ENCODE results near the gene CRHR1. TPM values are rescaled to one million over a fixed set of nuclear protein-coding genes. Genes with fewer than 3 reads are reported as not detected.
A peak's percentile ranks its signal among the peaks of the same experiment; 100 is the strongest.

CRHR1 gene
- total RNA-seq, 4 donors from 2014 or later = 0.26 to 0.89 (median 0.76) TPM

DNA sequence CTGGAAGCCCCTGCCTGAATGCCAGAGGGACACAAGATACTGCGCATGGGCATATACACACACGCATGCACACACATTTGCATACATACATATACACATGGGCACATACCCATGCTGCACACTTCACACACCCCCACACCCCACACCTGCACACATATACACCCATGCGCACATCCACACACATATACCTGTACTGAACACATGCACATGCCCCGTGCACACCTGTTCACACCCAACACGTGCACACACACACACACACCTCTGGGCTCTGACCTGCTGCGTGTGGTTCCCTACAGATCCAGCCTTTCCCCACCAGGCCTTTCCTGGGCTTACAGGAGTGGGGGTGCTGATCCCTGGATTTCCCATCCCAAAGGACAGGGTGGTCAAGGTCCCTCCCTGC, 66.9 kb downstream of the CRHR1 start:
- H3K36me3 ChIP-seq = no peaks in the 10 kb centered on the region
- no peaks in the 10 kb centered on the region for H3K4me1 ChIP-seq
- 74% methylated on average over 6 of the region's 6 CpGs for WGBS
- H3K4me3 ChIP-seq = no peak overlapping the region
- H3K27ac ChIP-seq = no peak overlapping the region
- H3K27me3 ChIP-seq = peaks cover 14% of the 10 kb centered on the region
- H3K9me3 ChIP-seq = no peaks in the 10 kb centered on the region
- TF ChIP-seq POLR2AphosphoS5 (IDR thresholded peaks at IDR 0.05) = no peak
- no peak for TF ChIP-seq EP300 (IDR thresholded peaks at IDR 0.05)
- no peak for TF ChIP-seq POLR2A (IDR thresholded peaks at IDR 0.05)
- TF ChIP-seq, protein P1, sequence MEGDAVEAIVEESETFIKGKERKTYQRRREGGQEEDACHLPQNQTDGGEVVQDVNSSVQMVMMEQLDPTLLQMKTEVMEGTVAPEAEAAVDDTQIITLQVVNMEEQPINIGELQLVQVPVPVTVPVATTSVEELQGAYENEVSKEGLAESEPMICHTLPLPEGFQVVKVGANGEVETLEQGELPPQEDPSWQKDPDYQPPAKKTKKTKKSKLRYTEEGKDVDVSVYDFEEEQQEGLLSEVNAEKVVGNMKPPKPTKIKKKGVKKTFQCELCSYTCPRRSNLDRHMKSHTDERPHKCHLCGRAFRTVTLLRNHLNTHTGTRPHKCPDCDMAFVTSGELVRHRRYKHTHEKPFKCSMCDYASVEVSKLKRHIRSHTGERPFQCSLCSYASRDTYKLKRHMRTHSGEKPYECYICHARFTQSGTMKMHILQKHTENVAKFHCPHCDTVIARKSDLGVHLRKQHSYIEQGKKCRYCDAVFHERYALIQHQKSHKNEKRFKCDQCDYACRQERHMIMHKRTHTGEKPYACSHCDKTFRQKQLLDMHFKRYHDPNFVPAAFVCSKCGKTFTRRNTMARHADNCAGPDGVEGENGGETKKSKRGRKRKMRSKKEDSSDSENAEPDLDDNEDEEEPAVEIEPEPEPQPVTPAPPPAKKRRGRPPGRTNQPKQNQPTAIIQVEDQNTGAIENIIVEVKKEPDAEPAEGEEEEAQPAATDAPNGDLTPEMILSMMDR (IDR thresholded peaks at IDR 0.05) = no peak
- no peak for DNase-seq (ENCODE audit: low spot score in 2 of 2)

DNA sequence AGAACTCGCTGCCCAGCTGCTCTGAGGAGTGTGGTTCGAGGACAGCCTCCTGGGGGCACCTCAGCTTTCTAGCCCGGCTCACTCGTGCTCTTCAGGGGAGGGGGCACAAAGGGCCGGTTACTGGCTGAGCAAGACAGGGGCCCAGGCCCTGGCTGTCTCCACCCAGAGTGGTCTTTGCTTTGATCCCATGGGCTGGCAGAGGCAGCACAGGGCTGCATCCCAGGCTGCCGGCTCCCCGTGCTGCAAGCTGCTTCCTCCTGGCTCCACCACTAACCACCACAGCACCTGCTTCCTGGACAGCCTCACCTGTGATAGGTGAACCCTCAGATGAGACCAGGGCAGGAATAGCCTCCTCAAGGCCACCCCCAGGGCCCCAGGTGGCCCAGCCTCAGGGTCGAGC, 67.3 kb downstream of the CRHR1 start:
- no peak overlapping the region for H3K27ac ChIP-seq

DNA sequence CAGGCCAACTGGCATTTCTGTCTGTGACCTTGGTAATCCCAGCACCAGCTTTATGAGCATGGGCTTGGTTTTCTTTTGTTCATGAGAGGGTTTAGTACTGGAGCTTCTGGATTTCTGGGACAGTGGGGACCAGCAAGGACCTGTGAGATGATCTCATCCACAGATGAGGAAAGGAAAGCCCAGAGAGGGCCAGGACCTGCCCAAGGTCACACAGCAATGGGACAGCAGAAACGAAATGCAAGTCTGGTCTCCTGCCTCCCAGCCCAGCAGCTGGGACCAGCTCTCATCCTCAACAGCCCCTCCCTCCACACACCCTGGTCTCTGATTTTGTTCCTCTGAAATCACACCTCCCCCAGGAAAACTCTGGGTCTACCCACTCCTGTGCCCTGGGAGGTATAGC, 67.8 kb downstream of the CRHR1 start:
- TF ChIP-seq, protein P1 (IDR thresholded peaks at IDR 0.05) = no peak
- TF ChIP-seq POLR2A (IDR thresholded peaks at IDR 0.05) = no peak
- H3K4me1 ChIP-seq = no peaks in the 10 kb centered on the region
- 76% methylated on average over 1 of the region's 1 CpG for WGBS
- DNase-seq (ENCODE audit: low spot score in 2 of 2) = no peak
- no peak overlapping the region for H3K27ac ChIP-seq
- H3K4me3 ChIP-seq = no peak overlapping the region
- H3K27me3 ChIP-seq = peaks cover 14% of the 10 kb centered on the region
- no peaks in the 10 kb centered on the region for H3K36me3 ChIP-seq
- no peaks in the 10 kb centered on the region for H3K9me3 ChIP-seq

More for the DNA sequence above, 67.3 kb downstream of the CRHR1 start:
- no peak for DNase-seq (ENCODE audit: low spot score in 2 of 2)
- H3K36me3 ChIP-seq = no peaks in the 10 kb centered on the region
- peaks cover 14% of the 10 kb centered on the region for H3K27me3 ChIP-seq
- no CpG with 5 or more reads among the region's 8 CpGs for WGBS
- H3K4me1 ChIP-seq = no peaks in the 10 kb centered on the region
- no peaks in the 10 kb centered on the region for H3K9me3 ChIP-seq
- no peak overlapping the region for H3K4me3 ChIP-seq
- TF ChIP-seq EP300 (IDR thresholded peaks at IDR 0.05) = no peak
- no peak for TF ChIP-seq POLR2AphosphoS5 (IDR thresholded peaks at IDR 0.05)
- TF ChIP-seq, protein P1 (IDR thresholded peaks at IDR 0.05) = no peak
- TF ChIP-seq POLR2A (IDR thresholded peaks at IDR 0.05) = no peak

DNA sequence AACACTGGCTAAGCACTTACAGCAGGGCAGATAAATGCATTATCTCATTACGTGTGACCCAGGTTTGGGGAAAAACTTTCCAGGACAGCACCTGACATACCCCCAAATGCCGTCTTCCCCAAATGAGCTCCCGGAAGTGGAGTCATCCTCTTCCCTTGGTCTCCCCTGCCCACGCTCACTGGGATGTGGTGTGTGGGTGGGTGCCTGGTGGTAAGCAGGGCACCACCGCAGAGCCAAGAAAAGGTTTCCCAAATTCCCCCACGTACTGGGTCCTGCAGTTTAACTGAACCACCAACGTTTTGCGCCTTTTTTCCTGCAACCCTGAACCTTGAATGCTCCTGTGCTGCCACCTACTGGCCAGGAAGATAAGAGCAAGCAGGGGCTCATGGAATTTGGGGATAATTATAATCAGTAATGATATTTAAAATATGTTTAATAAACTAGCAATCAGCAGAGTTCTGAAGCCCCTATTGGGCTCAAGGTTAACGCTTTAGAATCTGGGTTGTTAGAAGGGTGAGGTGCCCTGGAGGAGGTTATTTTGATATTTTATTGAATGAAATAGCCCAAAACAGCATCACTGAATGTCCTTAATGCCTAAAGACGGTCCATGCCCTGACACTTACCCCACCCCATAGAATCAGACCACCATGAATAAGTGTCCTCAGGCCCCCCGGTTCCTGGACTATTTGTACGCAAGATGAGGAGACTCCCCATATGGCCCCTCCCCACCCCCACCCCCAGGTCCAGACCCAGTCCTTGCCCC, 68.6 kb downstream of the CRHR1 start:
- Histone ChIP-seq H3K9me3 (no peaks in the 10 kb centered on the region), H3K27ac (no peak overlapping the region), H3K27me3 (peaks cover 14% of the 10 kb centered on the region), H3K4me1 (no peaks in the 10 kb centered on the region), H3K36me3 (no peaks in the 10 kb centered on the region), H3K4me3 (no peak overlapping the region)
- 24% methylated on average over 11 of the region's 12 CpGs for WGBS
- TF ChIP-seq, protein P1 (IDR thresholded peaks at IDR 0.05) = peak; percentile 76 to 85
- TF ChIP-seq POLR2AphosphoS5 (IDR thresholded peaks at IDR 0.05) = no peak
- DNase-seq (ENCODE audit: low spot score in 2 of 2) = no peak

DNA sequence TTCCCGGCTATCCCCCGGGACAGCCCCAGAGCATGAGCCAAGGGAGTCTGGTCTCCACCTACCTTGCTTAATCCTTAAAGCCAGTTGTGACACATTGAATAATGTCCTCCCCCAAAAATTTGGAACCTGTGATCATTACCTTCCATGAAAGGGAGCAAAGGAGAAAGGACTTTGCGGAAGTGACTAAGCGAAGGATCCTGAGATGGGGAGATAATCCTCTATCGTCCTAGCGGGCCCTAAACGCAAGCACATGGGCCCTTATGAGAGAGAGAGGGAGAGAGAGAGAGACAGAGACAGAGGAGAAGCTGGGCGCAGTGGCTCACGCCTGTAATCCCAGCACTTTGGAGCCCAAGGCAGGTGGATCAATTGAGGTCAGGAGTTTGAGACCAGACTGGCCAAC, 70.1 kb downstream of the CRHR1 start:
- Histone ChIP-seq H3K27ac (no peak overlapping the region), H3K4me1 (no peaks in the 10 kb centered on the region), H3K9me3 (no peaks in the 10 kb centered on the region), H3K27me3 (peaks cover 25% of the 10 kb centered on the region), H3K36me3 (no peaks in the 10 kb centered on the region), H3K4me3 (no peak overlapping the region)
- WGBS = 82% methylated on average over 9 of the region's 9 CpGs
- TF ChIP-seq POLR2AphosphoS5 (IDR thresholded peaks at IDR 0.05) (no peak), POLR2A (IDR thresholded peaks at IDR 0.05) (no peak), EP300 (IDR thresholded peaks at IDR 0.05) (no peak)
- TF ChIP-seq, protein P1 (IDR thresholded peaks at IDR 0.05) = no peak
- DNase-seq (ENCODE audit: low spot score in 2 of 2) = no peak
